Pancreas (tissue), 10 donors: ENCODE data around the gene CCDC92. TPM values are rescaled to one million over a fixed set of nuclear protein-coding genes. Genes with fewer than 3 reads are reported as not detected.
"Not testable (repeated sequence)": the region's sequence is repeated elsewhere in the genome, so short reads cannot be mapped to it uniquely, and the experiment has no call there.

ENCODE experiments used
- ATAC-seq, 4 donors: fragments of 200-7000 bp; cut with Tn5 transposase; one replicate each; pipeline versions ENCODE4 v1.8.0 to v1.9.1; 2020; ENCODE audit warnings: mild to moderate bottlenecking in 4 of 4, moderate library complexity in 4 of 4
- DNase-seq, 6 donors: peaks; one replicate each; pipeline ENCODE4 v3.0.0-alpha.2; 2020
- FAIRE-seq: peaks from 2 replicates; lab custom pipeline; 2012; peaks lifted over from hg19 to GRCh38; lab: Jason Lieb, UNC
- H3K27ac ChIP-seq, 4 donors: fragments of 200-600 bp; sonication (generic); 1 replicate in 3 of 4; 2 replicates in 1 of 4; pipeline versions ENCODE4 v1.5.0 to v1.8.0; 2020
- H3K27me3 ChIP-seq, 4 donors: fragments of 200-600 bp; one replicate each; pipeline ENCODE4 v1.8.0; 2021
- H3K36me3 ChIP-seq, 3 donors: fragments of 200-600 bp; sonication (generic) in 1 of 3; one replicate each; pipeline versions ENCODE4 v1.5.0 to v1.8.0; 2020 to 2021
- H3K4me1 ChIP-seq, 3 donors: fragments of 200-600 bp; one replicate each; pipeline ENCODE4 v1.8.0; 2021
- H3K4me3 ChIP-seq, 4 donors: fragments of 200-600 bp; sonication (generic) in 2 of 4; one replicate each; pipeline versions ENCODE4 v1.5.0 to v1.8.0; 2020 to 2021
- H3K9me3 ChIP-seq, 4 donors: fragments of 200-600 bp; one replicate each; pipeline ENCODE4 v1.8.0; 2021
- CTCF ChIP-seq, 4 donors: fragments of 200-600 bp; sonication (generic) in 3 of 4; IDR thresholded peaks; one replicate each; pipeline versions ENCODE4 v1.5.0 to v1.8.0; 2021; ENCODE audit warnings: antibody characterized with exemption in 4 of 4
- WGBS, 2 donors: extraction: QIAGEN DNeasy Blood & Tissue Kit; methylation state at CpG; one replicate each; pipeline ENCODE4 v1.1.7; 2013; 5-methylcytosine and 5-hydroxymethylcytosine counted together
- intact Hi-C, 3 donors: fragments of 100-400 bp; cut with DNase I; formaldehyde crosslinking; loops; one replicate each; pipeline versions ENCODE4 v1.11.1 to v1.14.2; 2022
- polyA plus RNA-seq, 2 donors: library from polyadenylated mRNA; stranded (reverse); fragments of 200-250 nt; gene quantifications; one replicate each; pipeline ENCODE4 v1.2.3, GENCODE V29; 2013
- total RNA-seq, 6 donors: library from RNA; stranded (reverse); fragmentation: NEBNext Ultra II Directional in 4 of 6; extraction: Animal tissue kit (Norgen Biotek cat#: 25700) in 4 of 6; gene quantifications; one replicate each; pipeline versions ENCODE4 v1.2.1 to v1.2.4, GENCODE V29; 2021 to 2023
- donor health status: healthy with polysubstance abuse.
- donor health status: DM: no; HTN: no; CAD: no; lungs with moderate emphysema.
- donor health status: DM: no; HTN: no; CAD: no.
- donor health status: control.
- donor health status: control.
- donor health status: Bipolar disorder and iron deficiency.
- donor health status: DM: yes; HTN: yes; CAD: no.
- donor health status: DM: no; HTN: no; CAD: no.
- donor health status: DM: no; HTN: no; CAD: no.
- donor health status: DM: yes; HTN: yes; CAD: no.

CCDC92 gene
- total and polyA plus RNA-seq, 8 donors: 9.2 to 29.4 (median 12.0) TPM

- Histone ChIP-seq H3K4me3 (no peak overlapping the region), H3K27me3 (no peaks in the 10 kb centered on the region), H3K27ac (no peak overlapping the region), H3K4me1 (peaks cover 0 to 9% (median 8%) of the 10 kb centered on the region in 3 donors), H3K9me3 (no peaks in the 10 kb centered on the region), H3K36me3 (no peaks in the 10 kb centered on the region)
- FAIRE-seq (no peak), ATAC-seq (no peak), DNase-seq (no peak)
- TF ChIP-seq CTCF (IDR thresholded peaks at IDR 0.05): no peak
- intact Hi-C loops: no loop called here
- 94 to 97% methylated on average over 11 of the region's 11 CpGs for WGBS, 2 donors
Measured at GRCh38 chr12:123948401-123948795, 24.2 kb downstream of the CCDC92 start.

GRCh38 chr12:123947531-123947930, 25.1 kb downstream of the CCDC92 start:
- WGBS, 2 donors: 88 to 95% methylated on average over 6 to 7 of the region's 7 CpGs
- H3K36me3 ChIP-seq, ATAC-seq, FAIRE-seq, H3K4me3 ChIP-seq, H3K9me3 ChIP-seq, intact Hi-C loops, DNase-seq, H3K27ac ChIP-seq, H3K4me1 ChIP-seq, H3K27me3 ChIP-seq: not testable (repeated sequence)

GRCh38 chr12:123946516-123947505, 25.8 kb downstream of the CCDC92 start:
- peaks cover 0 to 14% (median 0%) of the 10 kb centered on the region in 3 donors for H3K36me3 ChIP-seq
- 89 to 92% methylated on average over 26 to 34 of the region's 35 CpGs for WGBS, 2 donors
- H3K4me1 ChIP-seq, ATAC-seq, H3K4me3 ChIP-seq, FAIRE-seq, intact Hi-C loops, H3K27me3 ChIP-seq, DNase-seq, H3K9me3 ChIP-seq, H3K27ac ChIP-seq: not testable (repeated sequence)

GRCh38 chr12:123946152-123946515, 26.5 kb downstream of the CCDC92 start:
- H3K4me1 ChIP-seq: no peaks in the 10 kb centered on the region
- intact Hi-C loops: no loop called here
- H3K4me3 ChIP-seq: no peak overlapping the region
- H3K27ac ChIP-seq: no peak overlapping the region
- no peak for TF ChIP-seq CTCF (IDR thresholded peaks at IDR 0.05)
- no peaks in the 10 kb centered on the region for H3K27me3 ChIP-seq
- H3K36me3 ChIP-seq: peaks cover 0 to 18% (median 0%) of the 10 kb centered on the region in 3 donors
- FAIRE-seq (no peak), DNase-seq (no peak), ATAC-seq (no peak)
- 77 to 81% methylated on average over 8 of the region's 8 CpGs for WGBS, 2 donors
- H3K9me3 ChIP-seq: no peaks in the 10 kb centered on the region

- Histone ChIP-seq H3K36me3 (peaks cover 0 to 18% (median 0%) of the 10 kb centered on the region in 3 donors), H3K27ac (no peak overlapping the region), H3K9me3 (no peaks in the 10 kb centered on the region), H3K4me3 (no peak overlapping the region), H3K27me3 (no peaks in the 10 kb centered on the region), H3K4me1 (no peaks in the 10 kb centered on the region)
- TF ChIP-seq CTCF (IDR thresholded peaks at IDR 0.05): no peak
- intact Hi-C loops: no loop called here
- DNase-seq: no peak
- no peak for ATAC-seq
- no peak for FAIRE-seq
- 89% methylated on average over 25 of the region's 25 CpGs for WGBS, 2 donors
Measured at GRCh38 chr12:123945287-123946151, 27.1 kb downstream of the CCDC92 start.
